ENCODE data around the gene NPPC. TPM values are rescaled to one million over a fixed set of nuclear protein-coding genes. Genes with fewer than 3 reads are reported as not detected.

Gene NPPC
- polyA plus RNA-seq, 1 donor: 0.87 TPM

DNA sequence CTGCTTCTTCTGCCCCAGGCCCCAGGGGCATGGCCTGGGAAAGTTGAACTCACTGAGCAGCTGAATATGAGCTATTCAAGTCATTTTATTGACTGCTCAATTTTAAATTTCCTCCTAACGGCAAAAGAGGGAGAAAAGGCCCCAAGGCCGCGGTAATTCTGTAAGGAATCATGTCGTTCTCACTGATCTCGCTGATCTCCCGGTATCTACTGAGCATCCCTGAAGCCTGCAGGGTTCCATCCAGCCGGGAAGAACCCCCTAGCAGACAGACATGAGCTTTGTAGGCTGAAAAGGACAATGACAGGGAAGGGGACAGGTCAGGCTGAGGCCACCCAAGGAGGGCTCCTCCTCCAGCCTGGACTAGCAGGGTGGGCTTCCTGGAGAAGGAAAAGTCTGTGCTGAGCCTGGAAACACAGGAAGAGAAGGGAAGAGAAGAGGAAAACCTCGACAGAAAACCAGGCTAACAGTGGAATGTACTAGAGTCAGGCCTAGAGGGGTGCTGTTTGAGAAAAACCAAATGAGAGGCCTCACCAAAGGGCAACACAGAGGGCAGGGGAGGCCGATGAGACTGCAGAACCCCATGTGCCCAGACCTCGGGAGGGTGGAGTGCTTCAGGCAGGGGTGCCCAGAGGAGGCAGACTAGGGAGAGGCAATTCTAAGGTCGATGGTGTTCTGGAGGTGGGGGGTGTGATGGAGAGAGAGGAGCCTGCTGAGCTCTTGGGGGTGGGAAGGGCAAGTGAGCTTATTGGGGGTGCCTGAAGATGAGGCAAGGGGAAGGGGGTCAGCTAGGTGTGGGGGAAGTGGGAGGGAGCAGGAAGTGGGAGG lies 2.9 kb upstream of the NPPC start:
- H3K4me3 ChIP-seq (ENCODE audit: low read length): no peak overlapping the region
- H3K27ac ChIP-seq (ENCODE audit: low read length): no peak overlapping the region
- peaks cover 65% of the 10 kb centered on the region for H3K27me3 ChIP-seq (ENCODE audit: control insufficient read depth, insufficient read depth, low read length)
- H3K4me1 ChIP-seq (ENCODE audit: control insufficient read depth, insufficient read depth, low read length): peaks cover 7% of the 10 kb centered on the region
- DNase-seq: no peak
- H3K36me3 ChIP-seq (ENCODE audit: control insufficient read depth, insufficient read depth, low read length): no peaks in the 10 kb centered on the region
- no peaks in the 10 kb centered on the region for H3K9me3 ChIP-seq (ENCODE audit: control insufficient read depth, low read depth, low read length)
- no CpG with 5 or more reads among the region's 11 CpGs for WGBS (ENCODE audit: insufficient coverage, low lambda C conversion rate)

DNA sequence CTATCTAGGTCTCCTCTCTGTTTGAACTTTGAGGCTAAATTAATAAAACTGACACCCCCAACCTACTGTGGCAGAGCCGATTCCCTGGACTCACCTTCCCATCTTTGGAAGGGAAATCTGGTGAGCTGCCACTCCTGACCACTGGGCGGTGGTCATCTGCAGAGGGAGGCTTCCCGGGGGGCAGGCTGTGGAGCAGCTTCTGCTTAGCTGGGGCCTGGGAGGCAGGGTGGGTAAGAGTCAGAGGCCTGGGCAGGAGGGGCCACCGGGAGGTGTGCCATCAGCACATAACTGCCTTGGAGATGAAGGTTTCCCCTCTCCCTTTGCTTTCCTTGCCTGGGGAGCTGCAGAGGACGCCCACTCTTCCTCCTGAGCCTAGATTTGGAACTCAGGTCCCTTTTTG lies 2.3 kb upstream of the NPPC start:
- Histone ChIP-seq H3K4me1 (ENCODE audit: control insufficient read depth, insufficient read depth, low read length) (peaks cover 7% of the 10 kb centered on the region), H3K4me3 (ENCODE audit: low read length) (no peak overlapping the region), H3K36me3 (ENCODE audit: control insufficient read depth, insufficient read depth, low read length) (no peaks in the 10 kb centered on the region), H3K27ac (ENCODE audit: low read length) (no peak overlapping the region), H3K27me3 (ENCODE audit: control insufficient read depth, insufficient read depth, low read length) (peaks cover 71% of the 10 kb centered on the region), H3K9me3 (ENCODE audit: control insufficient read depth, low read depth, low read length) (no peaks in the 10 kb centered on the region)
- 100% methylated on average over 1 of the region's 5 CpGs for WGBS (ENCODE audit: insufficient coverage, low lambda C conversion rate)
- no peak for DNase-seq

DNA sequence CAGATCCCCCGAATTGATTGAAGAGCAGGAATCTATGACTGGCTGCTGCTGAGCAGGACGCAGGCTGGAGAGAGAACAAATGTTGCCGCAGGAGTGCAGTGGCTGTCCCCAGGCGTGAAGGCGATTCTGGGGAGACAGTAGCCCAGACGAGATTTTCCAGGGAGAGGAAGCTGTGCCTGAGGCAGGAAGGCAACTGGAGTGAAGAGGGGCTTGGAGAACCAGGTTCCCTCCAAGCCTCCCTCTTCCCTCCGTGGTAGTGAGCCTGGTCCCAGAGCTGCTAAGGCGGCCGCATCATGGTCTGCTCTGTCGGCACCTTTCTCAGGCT lies 1.3 kb upstream of the NPPC start:
- WGBS (ENCODE audit: insufficient coverage, low lambda C conversion rate): no CpG with 5 or more reads among the region's 10 CpGs
- no peak overlapping the region for H3K27ac ChIP-seq (ENCODE audit: low read length)
- H3K4me3 ChIP-seq (ENCODE audit: low read length): no peak overlapping the region
- peaks cover 7% of the 10 kb centered on the region for H3K4me1 ChIP-seq (ENCODE audit: control insufficient read depth, insufficient read depth, low read length)
- no peaks in the 10 kb centered on the region for H3K9me3 ChIP-seq (ENCODE audit: control insufficient read depth, low read depth, low read length)
- H3K27me3 ChIP-seq (ENCODE audit: control insufficient read depth, insufficient read depth, low read length): peaks cover 80% of the 10 kb centered on the region
- DNase-seq: no peak
- H3K36me3 ChIP-seq (ENCODE audit: control insufficient read depth, insufficient read depth, low read length): no peaks in the 10 kb centered on the region

DNA sequence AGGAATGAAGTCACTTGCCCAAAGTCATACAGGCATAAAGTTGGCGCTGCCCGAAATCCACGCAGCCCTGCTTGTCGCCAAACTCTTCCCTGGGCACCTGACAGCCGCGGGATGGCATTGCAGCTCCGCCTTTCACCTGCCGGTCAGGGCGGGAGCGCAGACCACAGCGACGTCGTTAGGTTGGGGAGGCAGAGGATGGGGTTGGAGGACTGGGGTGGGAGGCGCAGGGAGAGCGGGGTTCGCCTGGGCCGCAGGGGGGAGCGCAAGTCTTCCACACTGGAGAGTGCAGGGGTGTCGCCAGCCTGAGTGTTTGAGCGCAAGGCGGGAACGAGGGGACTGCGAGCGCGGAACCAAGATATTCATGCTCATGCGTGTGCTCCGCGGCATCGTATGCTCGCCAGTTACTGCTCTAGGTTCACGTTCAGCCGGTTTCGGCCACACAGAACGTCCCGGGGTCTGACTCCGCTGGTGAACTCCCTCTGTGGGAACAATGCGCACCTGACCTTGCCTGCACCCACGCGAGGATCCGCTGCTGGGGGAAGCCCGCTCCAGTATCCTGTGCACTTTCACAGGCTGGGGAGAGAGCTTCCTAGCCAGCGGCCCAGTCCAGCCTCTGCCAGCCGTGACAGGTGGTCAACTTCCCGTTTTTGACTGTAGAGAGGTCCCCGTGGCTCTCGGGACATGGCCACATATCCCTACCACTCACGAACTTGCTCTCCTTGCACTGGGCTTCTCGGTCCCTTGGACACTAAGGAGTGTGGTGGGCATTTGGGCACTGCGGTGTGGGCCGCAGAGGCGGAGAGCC lies 767 bp upstream of the NPPC start:
- H3K4me1 ChIP-seq (ENCODE audit: control insufficient read depth, insufficient read depth, low read length): peaks cover 7% of the 10 kb centered on the region

DNA sequence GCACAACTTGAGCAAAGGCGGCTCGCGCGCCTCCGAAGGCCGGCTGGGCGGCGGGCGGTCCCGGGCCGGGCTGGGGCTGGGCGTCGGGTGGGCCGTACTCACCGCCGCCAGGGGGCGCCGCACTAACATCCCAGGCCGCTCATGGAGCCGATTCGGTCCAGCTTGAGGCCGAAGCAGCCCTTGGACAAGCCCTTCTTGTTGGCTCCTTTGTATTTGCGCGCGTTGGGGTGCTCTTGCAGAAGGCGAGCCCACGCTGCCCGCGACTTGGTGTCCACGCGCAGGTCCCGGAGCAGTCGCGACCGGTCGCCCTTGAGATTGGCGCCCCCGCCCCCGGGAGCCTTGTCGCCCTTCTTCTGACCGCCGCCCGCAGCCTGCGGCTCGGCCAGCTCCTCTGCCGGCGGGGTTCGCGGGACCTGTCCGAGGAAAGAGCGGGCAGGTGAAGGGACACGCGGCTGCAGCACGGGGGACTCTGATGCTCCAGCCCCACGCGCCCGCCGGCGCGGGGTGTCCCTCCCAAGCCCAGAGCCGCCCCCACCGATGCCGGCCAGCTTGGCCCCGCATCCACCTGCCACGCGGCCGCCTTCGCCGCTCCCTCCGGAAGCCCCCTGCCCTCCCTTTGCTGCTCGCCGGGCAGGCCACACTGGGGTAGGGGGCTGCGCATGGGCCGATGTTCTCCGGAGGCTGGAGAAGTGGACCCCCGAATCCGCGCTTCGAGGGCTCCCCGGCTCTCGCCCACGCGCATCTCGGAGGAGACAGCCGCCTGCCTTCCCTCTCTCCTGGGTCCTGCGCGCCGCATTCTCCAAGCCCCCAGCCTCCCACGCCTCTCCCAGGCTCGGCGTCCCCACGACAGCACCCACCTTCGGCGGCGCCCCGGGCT lies 655 bp downstream of the NPPC start:
- peak; percentile 64 to 65 for DNase-seq
- peaks cover 7% of the 10 kb centered on the region for H3K4me1 ChIP-seq (ENCODE audit: control insufficient read depth, insufficient read depth, low read length)
- no peaks in the 10 kb centered on the region for H3K9me3 ChIP-seq (ENCODE audit: control insufficient read depth, low read depth, low read length)
- no CpG with 5 or more reads among the region's 96 CpGs for WGBS (ENCODE audit: insufficient coverage, low lambda C conversion rate)
- H3K4me3 ChIP-seq (ENCODE audit: low read length): peak overlapping the region; percentile 26
- no peak overlapping the region for H3K27ac ChIP-seq (ENCODE audit: low read length)
- H3K27me3 ChIP-seq (ENCODE audit: control insufficient read depth, insufficient read depth, low read length): peaks cover 76% of the 10 kb centered on the region
- H3K36me3 ChIP-seq (ENCODE audit: control insufficient read depth, insufficient read depth, low read length): no peaks in the 10 kb centered on the region

More for the DNA sequence above, 767 bp upstream of the NPPC start:
- Histone ChIP-seq H3K36me3 (ENCODE audit: control insufficient read depth, insufficient read depth, low read length) (no peaks in the 10 kb centered on the region), H3K27ac (ENCODE audit: low read length) (no peak overlapping the region), H3K4me3 (ENCODE audit: low read length) (peak overlapping the region; percentile 18), H3K27me3 (ENCODE audit: control insufficient read depth, insufficient read depth, low read length) (peaks cover 84% of the 10 kb centered on the region), H3K9me3 (ENCODE audit: control insufficient read depth, low read depth, low read length) (no peaks in the 10 kb centered on the region)
- no CpG with 5 or more reads among the region's 51 CpGs for WGBS (ENCODE audit: insufficient coverage, low lambda C conversion rate)
- DNase-seq: peak in 1 of 2 donors; percentile 11

DNA sequence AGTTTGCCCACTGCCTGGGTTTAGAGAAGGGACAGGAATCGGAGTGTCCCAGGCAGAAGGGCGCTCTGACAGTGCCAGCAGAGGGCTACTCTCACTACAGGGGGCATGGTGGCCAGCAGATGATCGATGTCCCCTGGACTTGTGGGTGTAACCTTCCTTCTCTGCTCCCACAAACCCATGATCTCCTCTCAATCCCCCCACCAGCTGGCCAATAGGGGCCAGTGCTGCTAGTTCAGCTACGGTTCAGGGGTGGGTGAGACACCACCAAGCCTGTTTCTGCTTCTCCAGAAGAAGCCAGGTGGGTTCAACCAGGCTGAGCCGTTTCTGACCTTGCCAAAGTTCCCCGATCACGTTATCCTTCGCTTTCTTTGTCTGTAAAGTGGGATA lies 1.3 kb downstream of the NPPC start:
- WGBS (ENCODE audit: insufficient coverage, low lambda C conversion rate): no CpG with 5 or more reads among the region's 8 CpGs
- no peak overlapping the region for H3K27ac ChIP-seq (ENCODE audit: low read length)
- H3K27me3 ChIP-seq (ENCODE audit: control insufficient read depth, insufficient read depth, low read length): peaks cover 76% of the 10 kb centered on the region
- peaks cover 7% of the 10 kb centered on the region for H3K4me1 ChIP-seq (ENCODE audit: control insufficient read depth, insufficient read depth, low read length)
- H3K4me3 ChIP-seq (ENCODE audit: low read length): no peak overlapping the region
- H3K9me3 ChIP-seq (ENCODE audit: control insufficient read depth, low read depth, low read length): no peaks in the 10 kb centered on the region
- no peak for DNase-seq
- no peaks in the 10 kb centered on the region for H3K36me3 ChIP-seq (ENCODE audit: control insufficient read depth, insufficient read depth, low read length)

DNA sequence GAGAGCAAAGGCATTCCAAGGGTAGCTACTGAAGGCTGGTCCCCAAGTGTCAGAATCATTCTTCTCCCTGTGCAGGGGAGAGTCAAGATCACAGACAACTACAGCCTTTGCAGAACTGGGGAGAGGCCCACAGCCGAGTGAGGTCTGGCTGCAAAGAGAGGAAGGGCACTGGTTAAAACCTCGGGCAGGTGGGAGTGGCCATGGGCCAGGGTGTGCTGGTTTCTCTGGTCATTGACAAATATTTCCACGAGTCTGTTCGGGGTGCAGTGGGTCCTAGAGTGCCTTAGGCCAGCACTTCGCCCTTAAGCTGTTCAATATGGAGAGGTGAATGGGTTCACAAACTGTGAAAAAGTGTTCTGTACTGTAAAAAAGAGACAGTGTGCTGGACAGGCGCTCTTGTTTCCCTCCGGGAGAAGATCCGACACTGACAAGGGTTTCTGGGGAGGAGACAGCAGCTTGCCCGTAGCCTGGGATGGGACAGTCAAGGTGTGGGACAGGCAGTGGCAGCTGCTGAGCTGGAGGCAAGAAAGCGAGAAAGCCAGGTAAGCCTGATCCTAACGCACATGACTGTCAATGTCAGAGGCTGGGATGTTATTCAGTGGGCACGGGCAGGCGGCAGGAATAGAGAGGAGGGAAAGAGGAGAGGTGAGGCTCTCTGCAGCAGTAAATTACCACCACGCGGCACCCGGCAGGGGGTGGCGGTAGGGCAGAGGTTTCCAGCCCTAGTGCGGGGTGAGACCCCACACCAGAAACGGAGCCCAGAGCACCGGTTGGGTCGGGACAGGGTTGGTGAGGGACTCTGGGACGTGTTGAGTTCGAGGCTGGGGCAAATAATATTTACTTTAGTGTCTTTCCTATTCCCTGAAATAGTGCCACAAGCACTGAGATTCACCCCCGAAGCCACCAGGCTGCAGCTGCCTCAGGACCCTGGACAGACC lies 2.0 kb downstream of the NPPC start:
- DNase-seq: no peak
- H3K27me3 ChIP-seq (ENCODE audit: control insufficient read depth, insufficient read depth, low read length): peaks cover 74% of the 10 kb centered on the region
- no peaks in the 10 kb centered on the region for H3K9me3 ChIP-seq (ENCODE audit: control insufficient read depth, low read depth, low read length)
- no peak overlapping the region for H3K27ac ChIP-seq (ENCODE audit: low read length)
- H3K4me3 ChIP-seq (ENCODE audit: low read length): no peak overlapping the region
- no peaks in the 10 kb centered on the region for H3K36me3 ChIP-seq (ENCODE audit: control insufficient read depth, insufficient read depth, low read length)
- peaks cover 7% of the 10 kb centered on the region for H3K4me1 ChIP-seq (ENCODE audit: control insufficient read depth, insufficient read depth, low read length)
- no CpG with 5 or more reads among the region's 24 CpGs for WGBS (ENCODE audit: insufficient coverage, low lambda C conversion rate)

DNA sequence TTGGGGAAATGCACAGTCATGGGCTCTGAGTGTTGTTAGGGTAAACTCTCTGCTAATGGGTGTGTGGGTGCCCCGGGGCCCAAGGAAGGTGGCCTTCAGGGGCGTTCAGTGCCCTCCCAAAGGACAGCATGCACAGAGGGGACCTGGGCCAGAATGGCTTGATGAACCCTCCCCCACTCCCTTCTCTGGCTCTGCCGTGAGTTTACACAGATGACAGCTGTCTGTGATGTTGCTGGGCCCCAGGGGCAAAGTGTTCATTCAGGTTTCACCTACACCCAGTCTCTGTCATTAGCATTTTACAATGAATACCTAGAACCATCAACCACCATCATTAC lies 3.2 kb downstream of the NPPC start:
- peaks cover 61% of the 10 kb centered on the region for H3K27me3 ChIP-seq (ENCODE audit: control insufficient read depth, insufficient read depth, low read length)

DNA sequence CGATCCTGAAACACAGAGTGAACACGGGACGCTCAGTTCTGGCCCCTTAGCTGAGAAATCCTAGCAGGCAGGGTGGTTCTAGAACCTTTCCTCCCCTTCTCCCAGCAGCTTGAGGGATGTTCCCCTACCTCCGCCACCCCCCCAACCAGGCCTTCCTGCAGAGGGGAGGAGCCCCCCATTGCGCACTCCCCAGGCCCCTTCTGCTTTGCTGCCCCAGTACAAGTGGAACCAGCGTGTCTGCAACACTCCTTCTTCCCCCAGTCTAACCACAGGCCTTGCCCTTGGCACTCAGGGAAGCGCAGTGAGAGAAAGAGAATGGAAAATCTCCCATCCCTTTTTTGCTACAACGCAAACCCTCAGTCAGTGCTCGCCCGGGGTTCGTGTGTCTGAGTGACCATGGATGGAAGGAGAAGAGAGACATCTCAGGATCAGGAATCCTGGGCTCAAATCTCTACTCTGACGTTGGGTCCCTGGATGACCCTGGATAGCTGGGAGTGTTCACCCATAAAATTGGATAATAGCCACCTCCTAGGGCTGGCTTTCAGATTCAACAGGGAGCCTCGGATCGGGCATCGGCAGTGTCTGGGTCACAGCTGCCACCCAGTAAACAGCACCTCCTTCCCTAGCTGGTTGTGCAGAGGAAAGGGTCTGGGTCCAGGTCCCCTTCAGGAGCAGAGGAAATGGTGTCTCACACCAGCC lies 3.7 kb downstream of the NPPC start:
- Histone ChIP-seq H3K4me3 (ENCODE audit: low read length) (no peak overlapping the region), H3K9me3 (ENCODE audit: control insufficient read depth, low read depth, low read length) (no peaks in the 10 kb centered on the region), H3K36me3 (ENCODE audit: control insufficient read depth, insufficient read depth, low read length) (no peaks in the 10 kb centered on the region), H3K27ac (ENCODE audit: low read length) (no peak overlapping the region), H3K4me1 (ENCODE audit: control insufficient read depth, insufficient read depth, low read length) (peaks cover 7% of the 10 kb centered on the region), H3K27me3 (ENCODE audit: control insufficient read depth, insufficient read depth, low read length) (peaks cover 56% of the 10 kb centered on the region)
- WGBS (ENCODE audit: insufficient coverage, low lambda C conversion rate): no CpG with 5 or more reads among the region's 15 CpGs
- no peak for DNase-seq

More for the DNA sequence above, 3.2 kb downstream of the NPPC start:
- no peak for DNase-seq
- no peak overlapping the region for H3K27ac ChIP-seq (ENCODE audit: low read length)
- no peaks in the 10 kb centered on the region for H3K36me3 ChIP-seq (ENCODE audit: control insufficient read depth, insufficient read depth, low read length)
- peaks cover 7% of the 10 kb centered on the region for H3K4me1 ChIP-seq (ENCODE audit: control insufficient read depth, insufficient read depth, low read length)
- no peak overlapping the region for H3K4me3 ChIP-seq (ENCODE audit: low read length)
- no peaks in the 10 kb centered on the region for H3K9me3 ChIP-seq (ENCODE audit: control insufficient read depth, low read depth, low read length)
- no CpG with 5 or more reads among the region's 3 CpGs for WGBS (ENCODE audit: insufficient coverage, low lambda C conversion rate)

Data from large intestine (tissue), 3 donors.